ENCODE data around the gene SPC25. TPM values are rescaled to one million over a fixed set of nuclear protein-coding genes. Genes with fewer than 3 reads are reported as not detected.

SPC25 gene
- total RNA-seq, 1 experiment from 2014 or later = 28.6 TPM

DNA sequence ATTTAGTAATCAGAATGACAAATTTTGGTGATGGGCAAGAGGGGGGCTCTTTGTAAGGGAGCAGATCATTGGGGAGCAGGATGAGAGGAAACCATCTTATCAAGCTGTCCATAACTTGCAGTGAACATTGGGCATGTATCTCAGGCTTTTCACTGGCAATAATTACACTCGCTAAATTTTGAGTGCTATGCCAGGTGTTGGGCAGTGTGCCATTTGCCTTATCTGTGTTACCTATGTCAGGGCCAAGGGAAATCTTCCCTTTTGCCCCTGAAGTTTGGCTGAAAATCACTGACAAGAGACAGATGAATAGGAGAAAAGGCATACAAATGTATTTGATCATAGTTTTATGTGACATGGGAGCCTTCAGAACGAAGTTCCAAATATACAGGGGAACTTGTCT, 48.8 kb downstream of the SPC25 start:
- DNase-seq (ENCODE audit: low spot score) (no peak), ATAC-seq (no peak)
- TF ChIP-seq TEAD1 (CRISPR knock-in tag; IDR thresholded peaks at IDR 0.05) = no peak
- TF ChIP-seq JAZF1 (CRISPR knock-in tag; IDR thresholded peaks at IDR 0.05) = no peak
- TF ChIP-seq GTF2I (CRISPR knock-in tag; conservative IDR thresholded peaks at IDR 0.05) = no peak
- CTCF ChIA-PET = no interaction called here
- Mint-ChIP-seq H3K4me3 (no peak overlapping the region), H3K4me1 (peaks cover 13% of the 10 kb centered on the region), H3K27ac (no peak overlapping the region), H3K36me3 (0 out of 2 replicates have a peak, but pooled peaks cover 4% of the 10 kb centered on the region), H3K27me3 (ENCODE audit: low read depth) (no peaks in the 10 kb centered on the region), H3K9me3 (peaks cover 9% of the 10 kb centered on the region)
- POLR2A ChIA-PET = no interaction called here

GRCh38 chr2:168835969-168836368, 54.3 kb downstream of the SPC25 start:
- no peak overlapping the region for H3K4me3 Mint-ChIP-seq
- CTCF ChIA-PET = no interaction called here
- TF ChIP-seq TEAD1 (CRISPR knock-in tag; IDR thresholded peaks at IDR 0.05) (no peak), CBFB (CRISPR knock-in tag; IDR thresholded peaks at IDR 0.05; ENCODE audit: low read depth) (no peak), ZNF512 (CRISPR knock-in tag; IDR thresholded peaks at IDR 0.05; ENCODE audit: borderline replicate concordance) (no peak), ZNF138 (CRISPR knock-in tag; conservative IDR thresholded peaks at IDR 0.05) (no peak), NFATC4 (CRISPR knock-in tag; IDR thresholded peaks at IDR 0.05) (no peak), NR2C2 (CRISPR knock-in tag; IDR thresholded peaks at IDR 0.05) (no peak), KAT7 (CRISPR knock-in tag; IDR thresholded peaks at IDR 0.05; ENCODE audit: borderline replicate concordance) (no peak)
- TF ChIP-seq, protein P1, sequence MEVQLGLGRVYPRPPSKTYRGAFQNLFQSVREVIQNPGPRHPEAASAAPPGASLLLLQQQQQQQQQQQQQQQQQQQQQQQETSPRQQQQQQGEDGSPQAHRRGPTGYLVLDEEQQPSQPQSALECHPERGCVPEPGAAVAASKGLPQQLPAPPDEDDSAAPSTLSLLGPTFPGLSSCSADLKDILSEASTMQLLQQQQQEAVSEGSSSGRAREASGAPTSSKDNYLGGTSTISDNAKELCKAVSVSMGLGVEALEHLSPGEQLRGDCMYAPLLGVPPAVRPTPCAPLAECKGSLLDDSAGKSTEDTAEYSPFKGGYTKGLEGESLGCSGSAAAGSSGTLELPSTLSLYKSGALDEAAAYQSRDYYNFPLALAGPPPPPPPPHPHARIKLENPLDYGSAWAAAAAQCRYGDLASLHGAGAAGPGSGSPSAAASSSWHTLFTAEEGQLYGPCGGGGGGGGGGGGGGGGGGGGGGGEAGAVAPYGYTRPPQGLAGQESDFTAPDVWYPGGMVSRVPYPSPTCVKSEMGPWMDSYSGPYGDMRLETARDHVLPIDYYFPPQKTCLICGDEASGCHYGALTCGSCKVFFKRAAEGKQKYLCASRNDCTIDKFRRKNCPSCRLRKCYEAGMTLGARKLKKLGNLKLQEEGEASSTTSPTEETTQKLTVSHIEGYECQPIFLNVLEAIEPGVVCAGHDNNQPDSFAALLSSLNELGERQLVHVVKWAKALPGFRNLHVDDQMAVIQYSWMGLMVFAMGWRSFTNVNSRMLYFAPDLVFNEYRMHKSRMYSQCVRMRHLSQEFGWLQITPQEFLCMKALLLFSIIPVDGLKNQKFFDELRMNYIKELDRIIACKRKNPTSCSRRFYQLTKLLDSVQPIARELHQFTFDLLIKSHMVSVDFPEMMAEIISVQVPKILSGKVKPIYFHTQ (CRISPR knock-in tag; IDR thresholded peaks at IDR 0.05) = no peak
- H3K27me3 Mint-ChIP-seq (ENCODE audit: low read depth) = no peaks in the 10 kb centered on the region
- no peak overlapping the region for H3K27ac Mint-ChIP-seq
- POLR2A ChIA-PET = no interaction called here
- DNase-seq (ENCODE audit: low spot score) (no peak), ATAC-seq (no peak)
- H3K9me3 Mint-ChIP-seq = peaks cover 17% of the 10 kb centered on the region
- no peaks in the 10 kb centered on the region for H3K4me1 Mint-ChIP-seq
- peaks cover 4% of the 10 kb centered on the region; the same call in 1 of the 2 replicates for H3K36me3 Mint-ChIP-seq

- ATAC-seq (no peak), DNase-seq (ENCODE audit: low spot score) (no peak)
- H3K27ac Mint-ChIP-seq = no peak overlapping the region
- CTCF ChIA-PET = no interaction called here
- POLR2A ChIA-PET = no interaction called here
- TF ChIP-seq JAZF1 (CRISPR knock-in tag; IDR thresholded peaks at IDR 0.05) (no peak), ZNF317 (CRISPR knock-in tag; IDR thresholded peaks at IDR 0.05; ENCODE audit: borderline replicate concordance, low read depth) (no peak), NR1H2 (CRISPR knock-in tag; IDR thresholded peaks at IDR 0.05) (no peak)
- peaks cover 13% of the 10 kb centered on the region for H3K9me3 Mint-ChIP-seq
- H3K4me1 Mint-ChIP-seq = no peaks in the 10 kb centered on the region; the same call in none of the 2 replicates
- H3K36me3 Mint-ChIP-seq = no peaks in the 10 kb centered on the region; the same call in 1 of the 2 replicates
- no peak overlapping the region for H3K4me3 Mint-ChIP-seq
- no peaks in the 10 kb centered on the region for H3K27me3 Mint-ChIP-seq (ENCODE audit: low read depth)
Measured at GRCh38 chr2:168831662-168832061, 58.6 kb downstream of the SPC25 start.

DNA sequence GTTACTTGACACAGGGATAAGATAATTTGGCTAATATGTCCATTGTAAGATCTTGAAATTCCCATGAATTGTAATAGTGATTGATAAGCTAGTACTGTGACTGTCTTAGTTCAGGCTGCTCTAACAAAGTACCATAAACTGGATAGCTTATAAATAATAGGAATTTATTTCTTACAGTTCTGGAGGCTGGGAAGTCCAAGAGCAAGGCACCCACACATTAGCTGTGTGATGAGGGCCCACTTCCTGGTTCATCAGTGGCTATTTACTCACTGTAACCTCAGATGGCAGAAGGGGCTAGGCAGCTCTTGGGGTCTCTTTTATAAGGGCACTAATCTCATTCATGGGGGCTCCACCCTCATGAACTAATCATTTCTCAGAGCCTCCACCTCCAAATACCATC, 59.3 kb downstream of the SPC25 start:
- H3K27me3 Mint-ChIP-seq (ENCODE audit: low read depth) = no peaks in the 10 kb centered on the region
- peaks cover 13% of the 10 kb centered on the region for H3K9me3 Mint-ChIP-seq
- H3K4me1 Mint-ChIP-seq = peaks cover 2% of the 10 kb centered on the region
- ATAC-seq (no peak), DNase-seq (ENCODE audit: low spot score) (no peak)
- POLR2A ChIA-PET = no interaction called here
- CTCF ChIA-PET = no interaction called here
- no peak overlapping the region for H3K4me3 Mint-ChIP-seq
- no peaks in the 10 kb centered on the region; the same call in 1 of the 2 replicates for H3K36me3 Mint-ChIP-seq
- H3K27ac Mint-ChIP-seq = no peak overlapping the region
- TF ChIP-seq TP53 (CRISPR knock-in tag; IDR thresholded peaks at IDR 0.05) (no peak), ZNF671 (CRISPR knock-in tag; IDR thresholded peaks at IDR 0.05) (no peak), ZBTB21 (CRISPR knock-in tag; IDR thresholded peaks at IDR 0.05; ENCODE audit: borderline replicate concordance) (no peak), FOXP4 (CRISPR knock-in tag; IDR thresholded peaks at IDR 0.05) (no peak), KAT7 (CRISPR knock-in tag; IDR thresholded peaks at IDR 0.05; ENCODE audit: borderline replicate concordance) (no peak), SMAD3 (CRISPR knock-in tag; IDR thresholded peaks at IDR 0.05; ENCODE audit: borderline replicate concordance) (no peak), NFATC4 (CRISPR knock-in tag; IDR thresholded peaks at IDR 0.05) (no peak)
- TF ChIP-seq, protein P2, sequence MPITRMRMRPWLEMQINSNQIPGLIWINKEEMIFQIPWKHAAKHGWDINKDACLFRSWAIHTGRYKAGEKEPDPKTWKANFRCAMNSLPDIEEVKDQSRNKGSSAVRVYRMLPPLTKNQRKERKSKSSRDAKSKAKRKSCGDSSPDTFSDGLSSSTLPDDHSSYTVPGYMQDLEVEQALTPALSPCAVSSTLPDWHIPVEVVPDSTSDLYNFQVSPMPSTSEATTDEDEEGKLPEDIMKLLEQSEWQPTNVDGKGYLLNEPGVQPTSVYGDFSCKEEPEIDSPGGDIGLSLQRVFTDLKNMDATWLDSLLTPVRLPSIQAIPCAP (CRISPR knock-in tag; IDR thresholded peaks at IDR 0.05) = no peak
- TF ChIP-seq, protein P3, sequence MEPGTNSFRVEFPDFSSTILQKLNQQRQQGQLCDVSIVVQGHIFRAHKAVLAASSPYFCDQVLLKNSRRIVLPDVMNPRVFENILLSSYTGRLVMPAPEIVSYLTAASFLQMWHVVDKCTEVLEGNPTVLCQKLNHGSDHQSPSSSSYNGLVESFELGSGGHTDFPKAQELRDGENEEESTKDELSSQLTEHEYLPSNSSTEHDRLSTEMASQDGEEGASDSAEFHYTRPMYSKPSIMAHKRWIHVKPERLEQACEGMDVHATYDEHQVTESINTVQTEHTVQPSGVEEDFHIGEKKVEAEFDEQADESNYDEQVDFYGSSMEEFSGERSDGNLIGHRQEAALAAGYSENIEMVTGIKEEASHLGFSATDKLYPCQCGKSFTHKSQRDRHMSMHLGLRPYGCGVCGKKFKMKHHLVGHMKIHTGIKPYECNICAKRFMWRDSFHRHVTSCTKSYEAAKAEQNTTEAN (CRISPR knock-in tag; IDR thresholded peaks at IDR 0.05) = no peak
